Colonic mucosa (tissue), 4 donors: Measurements from ENCODE around the gene SFRP2. TPM values are rescaled to one million over a fixed set of nuclear protein-coding genes. Genes with fewer than 3 reads are reported as not detected.

Experiments used
- DNase-seq: peaks from one replicate; pipeline ENCODE4 v3.0.0-alpha.2; 2020
- H3K27ac ChIP-seq: fragments of 200-600 bp; one replicate; pipeline ENCODE4 v1.8.0; 2021
- H3K27me3 ChIP-seq: fragments of 200-600 bp; one replicate; pipeline ENCODE4 v1.8.0; 2021
- H3K36me3 ChIP-seq: fragments of 200-600 bp; one replicate; pipeline ENCODE4 v1.8.0; 2021
- H3K4me1 ChIP-seq: fragments of 200-600 bp; one replicate; pipeline ENCODE4 v1.8.0; 2021; ENCODE audit warnings: mild to moderate bottlenecking
- H3K4me3 ChIP-seq: fragments of 200-600 bp; one replicate; pipeline ENCODE4 v1.8.0; 2021
- H3K9ac ChIP-seq, 2 donors: one replicate each; pipeline ENCODE4 v1.7.0; 2013; ENCODE audit warnings: control low read depth in 2 of 2, low read depth in 2 of 2, low read length in 2 of 2
- H3K9me3 ChIP-seq: fragments of 200-600 bp; one replicate; pipeline ENCODE4 v1.8.0; 2021
- intact Hi-C: fragments of 100-400 bp; cut with DNase I; formaldehyde crosslinking; loops from one replicate; pipeline ENCODE4 v1.14.1; 2022
- total RNA-seq, 2 donors: library from RNA; stranded (reverse); fragmentation: NEBNext Ultra II Directional in 1 of 2; extraction: Animal tissue kit (Norgen Biotek cat#: 25700) in 1 of 2; gene quantifications; one replicate each; pipeline ENCODE4 v1.2.1, GENCODE V29; 2021
- TF ChIP-seq, protein P1 (sequence below): fragments of 200-600 bp; IDR thresholded peaks from one replicate; pipeline ENCODE4 v1.8.0; 2022; ENCODE audit warnings: antibody characterized with exemption, mild to moderate bottlenecking
- donor health status: healthy.
- donor health status: DM: no; HTN: no; CAD: no.
- donor health status: DM: no; HTN: no; CAD: no.

Gene SFRP2, protein sequence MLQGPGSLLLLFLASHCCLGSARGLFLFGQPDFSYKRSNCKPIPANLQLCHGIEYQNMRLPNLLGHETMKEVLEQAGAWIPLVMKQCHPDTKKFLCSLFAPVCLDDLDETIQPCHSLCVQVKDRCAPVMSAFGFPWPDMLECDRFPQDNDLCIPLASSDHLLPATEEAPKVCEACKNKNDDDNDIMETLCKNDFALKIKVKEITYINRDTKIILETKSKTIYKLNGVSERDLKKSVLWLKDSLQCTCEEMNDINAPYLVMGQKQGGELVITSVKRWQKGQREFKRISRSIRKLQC
- 10 to 100 TPM in 1 of 2 donors, 1 to 10 TPM in 1; 8.7 to 36.2 TPM for total RNA-seq

DNA sequence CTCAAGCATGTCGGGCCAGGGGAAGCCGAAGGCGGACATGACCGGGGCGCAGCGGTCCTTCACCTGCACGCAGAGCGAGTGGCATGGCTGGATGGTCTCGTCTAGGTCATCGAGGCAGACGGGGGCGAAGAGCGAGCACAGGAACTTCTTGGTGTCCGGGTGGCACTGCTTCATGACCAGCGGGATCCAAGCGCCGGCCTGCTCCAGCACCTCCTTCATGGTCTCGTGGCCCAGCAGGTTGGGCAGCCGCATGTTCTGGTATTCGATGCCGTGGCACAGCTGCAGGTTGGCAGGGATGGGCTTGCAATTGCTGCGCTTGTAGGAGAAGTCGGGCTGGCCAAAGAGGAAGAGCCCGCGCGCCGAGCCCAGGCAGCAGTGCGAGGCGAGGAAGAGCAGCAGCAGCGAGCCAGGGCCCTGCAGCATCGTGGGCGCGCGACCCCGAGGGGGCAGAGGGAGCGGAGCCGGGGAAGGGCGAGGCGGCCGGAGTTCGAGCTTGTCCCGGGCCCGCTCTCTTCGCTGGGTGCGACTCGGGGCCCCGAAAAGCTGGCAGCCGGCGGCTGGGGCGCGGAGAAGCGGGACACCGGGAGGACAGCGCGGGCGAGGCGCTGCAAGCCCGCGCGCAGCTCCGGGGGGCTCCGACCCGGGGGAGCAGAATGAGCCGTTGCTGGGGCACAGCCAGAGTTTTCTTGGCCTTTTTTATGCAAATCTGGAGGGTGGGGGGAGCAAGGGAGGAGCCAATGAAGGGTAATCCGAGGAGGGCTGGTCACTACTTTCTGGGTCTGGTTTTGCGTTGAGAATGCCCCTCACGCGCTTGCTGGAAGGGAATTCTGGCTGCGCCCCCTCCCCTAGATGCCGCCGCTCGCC is at the start of gene SFRP2:
Gene SFRP2, minus strand, starts transcription at position 671 of the 864 bp plus-strand sequence. Its CDS starts 248 bp downstream, at position 423.
- Histone ChIP-seq H3K4me3 (no peak within 1 kb of the TSS), H3K27me3 (peaks cover 58% of the 10 kb centered on the region), H3K27ac (no peak within 1 kb of the TSS), H3K4me1 (peaks cover 6% of the 10 kb centered on the region), H3K36me3 (no peaks in the 10 kb centered on the region), H3K9me3 (no peaks in the 10 kb centered on the region), H3K9ac (no peak within 1 kb of the TSS)
- TF ChIP-seq, protein P1, sequence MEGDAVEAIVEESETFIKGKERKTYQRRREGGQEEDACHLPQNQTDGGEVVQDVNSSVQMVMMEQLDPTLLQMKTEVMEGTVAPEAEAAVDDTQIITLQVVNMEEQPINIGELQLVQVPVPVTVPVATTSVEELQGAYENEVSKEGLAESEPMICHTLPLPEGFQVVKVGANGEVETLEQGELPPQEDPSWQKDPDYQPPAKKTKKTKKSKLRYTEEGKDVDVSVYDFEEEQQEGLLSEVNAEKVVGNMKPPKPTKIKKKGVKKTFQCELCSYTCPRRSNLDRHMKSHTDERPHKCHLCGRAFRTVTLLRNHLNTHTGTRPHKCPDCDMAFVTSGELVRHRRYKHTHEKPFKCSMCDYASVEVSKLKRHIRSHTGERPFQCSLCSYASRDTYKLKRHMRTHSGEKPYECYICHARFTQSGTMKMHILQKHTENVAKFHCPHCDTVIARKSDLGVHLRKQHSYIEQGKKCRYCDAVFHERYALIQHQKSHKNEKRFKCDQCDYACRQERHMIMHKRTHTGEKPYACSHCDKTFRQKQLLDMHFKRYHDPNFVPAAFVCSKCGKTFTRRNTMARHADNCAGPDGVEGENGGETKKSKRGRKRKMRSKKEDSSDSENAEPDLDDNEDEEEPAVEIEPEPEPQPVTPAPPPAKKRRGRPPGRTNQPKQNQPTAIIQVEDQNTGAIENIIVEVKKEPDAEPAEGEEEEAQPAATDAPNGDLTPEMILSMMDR = no peak
- intact Hi-C loops = loop anchor here (10.0 kb wide), 1 partner anchor 566 kb away; no protein-coding TSS in a partner anchor
- no peak for DNase-seq

DNA sequence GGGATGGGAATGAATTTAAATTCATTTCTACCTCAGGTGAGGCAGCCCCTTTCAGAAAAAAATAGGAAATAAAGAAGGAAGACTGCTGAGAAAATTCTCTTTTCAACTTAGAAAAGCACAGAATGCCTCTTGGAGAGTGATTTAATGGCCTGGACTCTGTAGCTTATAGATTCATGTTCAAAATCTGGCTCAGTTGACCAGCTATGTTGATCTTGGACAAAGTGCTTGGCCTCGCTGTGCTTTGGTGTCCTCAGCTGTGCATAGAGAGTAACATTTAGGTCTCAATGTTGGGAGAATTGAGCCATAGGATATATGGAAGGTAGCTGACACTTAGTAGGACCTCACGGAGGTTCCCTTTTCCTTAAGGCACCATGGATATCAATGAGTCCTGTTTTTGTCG is 49.7 kb upstream of the SFRP2 start:
- Histone ChIP-seq H3K27ac (no peak overlapping the region), H3K4me1 (no peaks in the 10 kb centered on the region), H3K9ac (no peak overlapping the region), H3K4me3 (no peak overlapping the region), H3K36me3 (no peaks in the 10 kb centered on the region), H3K27me3 (no peaks in the 10 kb centered on the region), H3K9me3 (no peaks in the 10 kb centered on the region)
- no peak for DNase-seq
- TF ChIP-seq, protein P1 = no peak
- intact Hi-C loops = no loop called here

DNA sequence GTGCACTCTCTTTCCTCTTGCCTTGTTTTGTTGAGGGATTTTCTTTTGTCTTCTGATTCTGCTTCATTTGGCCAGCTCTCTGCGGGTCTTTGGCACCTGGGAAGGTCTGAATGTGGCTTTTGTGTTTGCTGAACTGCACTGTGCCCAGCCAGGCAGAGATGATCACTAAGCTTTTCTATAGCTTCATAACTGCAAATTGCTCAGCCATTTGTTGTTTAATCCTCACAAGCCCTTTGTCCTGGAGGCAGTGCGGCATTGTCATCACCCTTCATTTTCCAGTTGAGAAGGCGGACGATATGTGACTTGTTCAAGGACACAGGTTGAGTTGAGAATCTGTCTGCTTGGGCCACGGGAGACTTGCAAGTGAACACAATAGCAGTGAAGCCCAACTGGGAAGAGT is 46.0 kb upstream of the SFRP2 start:
- Histone ChIP-seq H3K36me3 (no peaks in the 10 kb centered on the region), H3K27me3 (no peaks in the 10 kb centered on the region), H3K9ac (no peak overlapping the region), H3K4me3 (no peak overlapping the region), H3K4me1 (no peaks in the 10 kb centered on the region), H3K9me3 (no peaks in the 10 kb centered on the region), H3K27ac (no peak overlapping the region)
- intact Hi-C loops = no loop called here
- TF ChIP-seq, protein P1 = no peak
- DNase-seq = no peak

DNA sequence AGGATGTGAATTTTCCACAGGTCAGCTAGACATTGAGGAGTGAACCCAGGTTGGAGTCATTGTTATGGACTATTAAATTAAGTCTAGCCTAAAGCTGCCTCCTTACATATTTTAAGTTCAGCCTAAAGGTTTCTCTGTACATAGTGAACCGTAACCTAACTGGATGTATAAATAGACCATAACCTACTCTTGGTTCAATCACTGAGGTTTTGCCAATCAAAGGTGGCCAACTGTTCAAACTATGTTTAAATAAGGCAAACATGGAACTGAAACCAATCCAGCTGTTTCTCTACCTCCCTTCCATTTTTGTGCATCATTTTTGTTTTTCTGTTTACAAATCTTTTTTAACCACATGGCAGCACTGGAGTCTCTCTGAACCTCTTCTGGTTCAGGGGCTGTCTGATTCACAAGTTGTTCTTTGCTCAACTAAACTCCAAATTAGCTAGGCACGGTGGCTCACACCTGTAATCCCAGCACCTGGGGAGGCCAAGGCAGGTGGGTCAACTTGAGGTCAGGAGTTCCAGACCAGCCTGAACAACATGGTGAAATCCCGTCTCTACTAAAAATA is 43.9 kb upstream of the SFRP2 start:
- H3K9ac ChIP-seq = no peak overlapping the region
- no peaks in the 10 kb centered on the region for H3K27me3 ChIP-seq
- no peak for DNase-seq
- H3K27ac ChIP-seq = no peak overlapping the region
- no peaks in the 10 kb centered on the region for H3K4me1 ChIP-seq
- no peak overlapping the region for H3K4me3 ChIP-seq
- H3K36me3 ChIP-seq = no peaks in the 10 kb centered on the region
- TF ChIP-seq, protein P1 = no peak
- intact Hi-C loops = no loop called here
- H3K9me3 ChIP-seq = no peaks in the 10 kb centered on the region

DNA sequence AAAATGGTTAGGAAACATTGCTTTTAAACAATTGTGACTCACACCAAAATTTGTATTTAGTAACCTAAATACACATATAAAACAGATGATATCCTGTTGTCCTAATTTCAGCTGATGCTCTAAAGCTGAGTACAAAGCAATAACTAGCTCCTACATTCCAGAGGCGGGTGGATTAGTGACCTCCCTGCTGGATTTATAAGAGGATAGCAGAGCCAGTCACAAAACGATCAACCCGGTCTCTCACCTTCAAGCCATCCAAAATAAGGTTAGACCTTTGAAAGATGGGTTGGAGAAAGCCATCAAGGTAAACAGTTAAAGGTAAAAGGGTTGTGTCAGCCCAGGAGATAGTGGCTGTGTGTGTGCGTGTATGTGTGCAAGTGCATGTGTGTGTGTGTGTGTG is 43.2 kb upstream of the SFRP2 start:
- Histone ChIP-seq H3K36me3 (no peaks in the 10 kb centered on the region), H3K4me3 (no peak overlapping the region), H3K4me1 (no peaks in the 10 kb centered on the region), H3K27ac (no peak overlapping the region), H3K9ac (no peak overlapping the region), H3K9me3 (no peaks in the 10 kb centered on the region), H3K27me3 (no peaks in the 10 kb centered on the region)
- DNase-seq = no peak
- intact Hi-C loops = no loop called here
- TF ChIP-seq, protein P1 = no peak
